Common myeloid progenitor, CD34-positive (primary cell): ENCODE data around the gene ATP8B4.

Experiments used
- CTCF ChIA-PET: fragments of 350-600 bp; sonication (Branson Sonifier 250); formaldehyde crosslinking; loops from one replicate; lab custom pipeline; 2021; ENCODE audit warnings: antibody characterized with exemption; lab: Charles Lee
- POLR2A ChIA-PET: fragments of 350-600 bp; sonication (Branson Sonifier 250); formaldehyde crosslinking; loops from one replicate; lab custom pipeline; 2021; ENCODE audit warnings: antibody characterized with exemption; lab: Charles Lee
- DNase-seq, 3 donors: peaks; one replicate each; pipeline versions ENCODE4 v3.0.0 to v3.0.0-alpha.2; 2013
- H3K27ac ChIP-seq, 2 experiments: 1 replicate in 1 of 2; 2 replicates in 1 of 2; pipeline ENCODE4 v1.7.0; 2013; ENCODE audit warnings: inconsistent platforms in 2 of 2, low read length in 2 of 2, mild to moderate bottlenecking in 2 of 2, low read depth in 1 of 2, moderate library complexity in 1 of 2; ENCODE audit not compliant: severe bottlenecking in 2 of 2, insufficient read depth in 1 of 2, poor library complexity in 1 of 2
- H3K27me3 ChIP-seq, 5 experiments: replicated peaks in 2 of 5; 1 replicate in 3 of 5; 2 replicates in 2 of 5; pipeline versions ENCODE4 v1.6.1 to v1.7.0; 2013; ENCODE audit warnings: low read length in 4 of 5, mild to moderate bottlenecking in 2 of 5, moderate library complexity in 2 of 5, inconsistent platforms in 1 of 5; ENCODE audit not compliant: insufficient read depth in 5 of 5, control insufficient read depth in 4 of 5
- H3K36me3 ChIP-seq, 4 experiments: 1 replicate in 2 of 4; 2 replicates in 2 of 4; pipeline versions ENCODE4 v1.6.1 to v1.7.0; 2013; ENCODE audit warnings: low read length in 3 of 4, control low read depth in 1 of 4, mild to moderate bottlenecking in 1 of 4; ENCODE audit not compliant: control insufficient read depth in 4 of 4, insufficient read depth in 4 of 4
- H3K4me1 ChIP-seq, 4 experiments: 1 replicate in 3 of 4; 2 replicates in 1 of 4; pipeline versions ENCODE4 v1.6.1 to v1.7.1; 2013; ENCODE audit warnings: low read length in 3 of 4, mild to moderate bottlenecking in 3 of 4, control low read depth in 1 of 4, inconsistent platforms in 1 of 4, moderate library complexity in 1 of 4; ENCODE audit not compliant: control insufficient read depth in 4 of 4, insufficient read depth in 4 of 4; ENCODE audit errors: control extremely low read depth in 1 of 4
- H3K4me3 ChIP-seq, 7 experiments: 1 replicate in 4 of 7; 2 replicates in 3 of 7; pipeline versions ENCODE4 v1.5.1 to v1.7.0; 2013; ENCODE audit warnings: mild to moderate bottlenecking in 7 of 7, low read length in 6 of 7, moderate library complexity in 6 of 7, inconsistent platforms in 2 of 7, low read depth in 2 of 7, control low read depth in 1 of 7; ENCODE audit not compliant: insufficient read depth in 4 of 7, control insufficient read depth in 1 of 7; ENCODE audit errors: extremely low read depth in 1 of 7
- H3K9me3 ChIP-seq, 5 experiments: 1 replicate in 4 of 5; 2 replicates in 1 of 5; pipeline versions ENCODE4 v1.6.1 to v1.7.1; 2013; ENCODE audit warnings: low read length in 4 of 5, mild to moderate bottlenecking in 2 of 5, inconsistent platforms in 1 of 5, low read depth in 1 of 5, moderate library complexity in 1 of 5; ENCODE audit not compliant: control insufficient read depth in 4 of 5, insufficient read depth in 2 of 5; ENCODE audit errors: control extremely low read depth in 1 of 5
- WGBS: methylation state at CpG from one replicate; pipeline ENCODE4 v1.1.5; 2013; ENCODE audit not compliant: insufficient coverage; 5-methylcytosine and 5-hydroxymethylcytosine counted together

Gene ATP8B4

DNA sequence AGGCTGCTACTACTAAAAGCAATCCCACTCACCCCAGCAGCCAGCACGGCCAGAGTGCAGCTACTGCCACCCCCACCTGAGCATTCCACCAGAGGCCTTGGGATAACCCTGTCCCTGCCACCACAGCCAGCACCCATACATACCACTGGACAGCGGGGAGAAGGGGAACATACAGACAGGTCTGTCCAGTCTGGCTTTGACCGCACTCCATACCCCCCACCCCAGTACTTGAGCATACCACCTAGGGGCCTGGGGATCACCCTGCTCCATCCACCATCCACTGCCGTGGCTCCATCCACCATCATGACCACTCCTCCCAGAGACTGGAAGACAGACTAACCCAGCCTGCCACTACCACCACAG, 210.1 kb downstream of the ATP8B4 start:
- no peak overlapping the region for H3K4me3 ChIP-seq
- H3K27ac ChIP-seq, result no peak overlapping the region
- POLR2A ChIA-PET, result interaction anchor here (0.6 kb wide), 1 partner anchor 348 kb away, joined by 3 read pairs; no protein-coding TSS in a partner anchor
- peaks cover 25 to 98% (median 57%) of the 10 kb centered on the region in 4 experiments for H3K36me3 ChIP-seq
- no peak for DNase-seq
- 95% methylated on average over 3 of the region's 4 CpGs for WGBS
- no peaks in the 10 kb centered on the region for H3K27me3 ChIP-seq
- CTCF ChIA-PET, result no interaction called here
- peaks cover 0 to 16% (median 14%) of the 10 kb centered on the region in 4 experiments for H3K4me1 ChIP-seq
- H3K9me3 ChIP-seq, result peaks cover 0 to 18% (median 9%) of the 10 kb centered on the region in 5 experiments

DNA sequence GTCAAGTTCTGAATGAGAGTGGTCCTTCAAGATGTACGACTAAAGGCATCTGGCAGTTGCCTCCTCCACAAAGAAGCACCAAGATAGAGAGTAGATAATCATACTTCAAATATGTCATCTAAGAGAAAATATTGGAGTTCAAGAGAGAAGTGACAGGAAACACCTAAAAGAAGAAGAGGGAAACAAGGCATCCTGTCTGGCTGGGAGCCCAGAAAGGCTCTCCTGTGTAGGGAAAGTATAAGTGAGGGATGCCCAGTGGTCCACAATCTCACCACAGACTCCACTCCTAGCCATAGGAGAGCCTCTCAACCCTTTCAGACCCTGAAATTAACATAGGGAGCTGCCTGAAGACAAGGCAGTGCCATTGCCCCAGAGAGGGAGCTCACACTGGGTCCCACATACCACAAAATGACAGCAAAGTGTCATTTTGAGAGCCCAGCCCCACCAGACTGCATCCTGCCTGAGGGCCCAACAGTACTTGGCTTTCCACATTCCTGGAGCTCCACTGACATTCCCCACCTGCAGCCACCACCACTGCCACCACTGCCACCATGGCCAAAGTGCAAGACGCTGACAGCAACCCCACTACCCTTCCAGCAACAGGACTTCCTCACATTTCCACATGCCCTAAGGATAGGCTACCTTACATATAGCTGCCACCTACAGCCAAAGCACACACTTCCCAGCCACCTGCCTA, 210.6 kb downstream of the ATP8B4 start:
- Histone ChIP-seq H3K36me3 (peaks cover 26 to 96% (median 54%) of the 10 kb centered on the region in 4 experiments), H3K27me3 (no peaks in the 10 kb centered on the region), H3K4me3 (no peak overlapping the region), H3K27ac (no peak overlapping the region), H3K9me3 (peaks cover 0 to 18% (median 9%) of the 10 kb centered on the region in 5 experiments), H3K4me1 (peaks cover 0 to 16% (median 14%) of the 10 kb centered on the region in 4 experiments)
- CTCF ChIA-PET, result no interaction called here
- WGBS, result 92% methylated on average over 1 of the region's 2 CpGs
- peak in 2 of 3 donors; percentile 36 to 51 for DNase-seq
- POLR2A ChIA-PET, result interaction anchor here (0.6 kb wide), 1 partner anchor 348 kb away, joined by 3 read pairs; no protein-coding TSS in a partner anchor

DNA sequence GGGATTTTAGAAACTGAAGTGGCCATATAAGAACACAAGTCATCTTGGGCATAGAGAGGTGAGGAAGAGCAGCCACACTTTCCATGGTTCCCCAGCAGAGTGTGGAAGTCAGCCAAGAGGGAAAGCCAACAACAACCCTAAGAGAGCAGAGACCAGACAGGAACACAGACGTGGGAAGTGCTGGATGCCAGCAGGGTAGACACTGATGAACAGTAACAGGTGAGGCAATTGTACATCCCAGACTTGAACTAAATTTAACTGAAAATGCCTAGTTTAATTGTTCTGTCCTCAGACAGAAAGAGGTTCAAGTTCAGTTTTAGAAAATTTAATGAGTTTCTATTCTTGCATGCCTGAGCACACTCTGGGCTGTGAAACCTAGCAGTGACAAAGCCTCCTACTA, 212.1 kb downstream of the ATP8B4 start:
- no peak overlapping the region for H3K4me3 ChIP-seq
- H3K27ac ChIP-seq, result no peak overlapping the region
- peaks cover 20 to 96% (median 49%) of the 10 kb centered on the region in 4 experiments for H3K36me3 ChIP-seq
- ChIA-PET CTCF (no interaction called here), POLR2A (no interaction called here)
- H3K4me1 ChIP-seq, result peaks cover 0 to 16% (median 14%) of the 10 kb centered on the region in 4 experiments
- no peak for DNase-seq
- H3K9me3 ChIP-seq, result peaks cover 0 to 14% (median 6%) of the 10 kb centered on the region in 5 experiments
- WGBS, result no CpG with 5 or more reads among the region's 1 CpG
- H3K27me3 ChIP-seq, result no peaks in the 10 kb centered on the region

GRCh38 chr15:49905221-49905620, 213.8 kb downstream of the ATP8B4 start:
- Histone ChIP-seq H3K4me3 (no peak overlapping the region), H3K27me3 (no peaks in the 10 kb centered on the region), H3K9me3 (peaks cover 0 to 2% (median 0%) of the 10 kb centered on the region in 5 experiments), H3K27ac (no peak overlapping the region), H3K4me1 (peaks cover 0 to 16% (median 14%) of the 10 kb centered on the region in 4 experiments), H3K36me3 (peaks cover 14 to 95% (median 45%) of the 10 kb centered on the region in 4 experiments)
- DNase-seq, result no peak
- CTCF ChIA-PET, result interaction anchor here (0.9 kb wide), 1 partner anchor 13 kb away, joined by 3 read pairs; no protein-coding TSS in a partner anchor
- POLR2A ChIA-PET, result no interaction called here

- no peaks in the 10 kb centered on the region for H3K27me3 ChIP-seq
- H3K4me3 ChIP-seq, result no peak overlapping the region
- no peak for DNase-seq
- no peaks in the 10 kb centered on the region for H3K9me3 ChIP-seq
- no peak overlapping the region for H3K27ac ChIP-seq
- POLR2A ChIA-PET, result no interaction called here
- CTCF ChIA-PET, result no interaction called here
- peaks cover 18 to 95% (median 46%) of the 10 kb centered on the region in 4 experiments for H3K36me3 ChIP-seq
- H3K4me1 ChIP-seq, result peaks cover 0 to 12% (median 11%) of the 10 kb centered on the region in 4 experiments
Measured at GRCh38 chr15:49904296-49904695, 214.7 kb downstream of the ATP8B4 start.

DNA sequence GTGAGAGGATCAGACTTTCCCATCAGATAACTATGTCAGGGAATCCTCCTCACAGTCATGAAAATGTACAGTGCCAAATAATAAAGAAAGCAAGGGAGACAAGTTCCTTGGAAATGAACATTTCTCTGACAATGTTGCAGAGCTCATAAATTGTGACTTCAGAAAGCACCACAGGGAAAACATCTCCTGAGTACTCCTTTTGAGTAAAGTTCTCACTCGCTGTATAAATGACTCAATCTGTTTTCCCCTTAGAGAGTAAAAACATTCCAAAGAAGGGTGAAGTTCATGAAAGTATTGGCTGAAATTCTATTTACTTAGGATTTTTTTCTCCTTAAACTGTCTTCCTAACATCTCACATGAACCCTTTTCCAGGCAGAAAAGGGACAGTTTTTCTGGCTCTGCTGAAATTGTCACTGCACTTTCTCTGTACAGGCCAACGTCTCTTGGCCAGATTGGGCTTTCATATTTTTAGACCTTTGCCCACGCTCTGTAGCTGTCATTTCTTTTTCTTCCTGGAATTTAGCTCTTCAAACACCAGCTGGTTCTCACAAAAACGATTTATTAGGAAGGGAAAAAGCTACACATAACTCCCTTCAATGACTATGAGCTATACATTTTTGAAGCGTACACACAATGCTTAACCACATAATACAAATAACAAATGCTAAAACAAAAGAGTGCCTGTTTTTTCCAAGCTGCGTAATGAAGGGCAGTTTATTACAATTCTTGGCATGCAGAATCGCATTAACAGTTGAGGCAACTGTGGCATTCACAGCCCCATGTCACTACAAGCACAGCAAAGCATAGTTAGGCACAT, 216.1 kb downstream of the ATP8B4 start:
- CTCF ChIA-PET, result interaction anchor here (1.1 to 1.9 kb wide), 4 partner anchors 14 to 148 kb away, joined by 3 to 11 read pairs (median 4); no protein-coding TSS in a partner anchor

More for the DNA sequence above, 216.1 kb downstream of the ATP8B4 start:
- H3K9me3 ChIP-seq, result no peaks in the 10 kb centered on the region
- DNase-seq, result no peak
- peaks cover 0 to 1% (median 0%) of the 10 kb centered on the region in 4 experiments for H3K4me1 ChIP-seq
- no peak overlapping the region for H3K27ac ChIP-seq
- H3K27me3 ChIP-seq, result no peaks in the 10 kb centered on the region
- peaks cover 10 to 94% (median 50%) of the 10 kb centered on the region in 4 experiments for H3K36me3 ChIP-seq
- H3K4me3 ChIP-seq, result no peak overlapping the region
- POLR2A ChIA-PET, result interaction anchor here (0.7 kb wide), 1 partner anchor 14 kb away, joined by 3 read pairs; no protein-coding TSS in a partner anchor
- WGBS, result 100% methylated on average over 1 of the region's 7 CpGs
